Kidney (tissue), 14 donors: ENCODE measurements around the gene TUBG1. TPM values are rescaled to one million over a fixed set of nuclear protein-coding genes. Genes with fewer than 3 reads are reported as not detected.

Experiments used
- DNase-seq, 5 donors: peaks; one replicate each; pipeline ENCODE4 v3.0.0-alpha.2; 2013 to 2020
- FAIRE-seq: peaks from 2 replicates; lab custom pipeline; 2012; peaks lifted over from hg19 to GRCh38; lab: Jason Lieb, UNC
- H3K27ac ChIP-seq, 2 donors: one replicate each; pipeline ENCODE4 v1.7.0; 2013; ENCODE audit warnings: low read depth in 2 of 2, low read length in 2 of 2, inconsistent platforms in 1 of 2
- H3K27me3 ChIP-seq: one replicate; pipeline ENCODE4 v1.7.1; 2013; ENCODE audit warnings: low read length, inconsistent platforms; ENCODE audit not compliant: control insufficient read depth, insufficient read depth
- H3K36me3 ChIP-seq, 3 donors: one replicate each; pipeline versions ENCODE4 v1.7.0 to v1.7.1; 2013; ENCODE audit warnings: low read length in 3 of 3, control low read depth in 1 of 3, inconsistent platforms in 1 of 3; ENCODE audit not compliant: insufficient read depth in 3 of 3, control insufficient read depth in 2 of 3
- H3K4me1 ChIP-seq, 3 donors: one replicate each; pipeline versions ENCODE4 v1.7.0 to v1.7.1; 2013; ENCODE audit warnings: low read length in 3 of 3, inconsistent platforms in 1 of 3, low read depth in 1 of 3; ENCODE audit not compliant: control insufficient read depth in 2 of 3, insufficient read depth in 2 of 3
- H3K4me3 ChIP-seq, 3 donors: one replicate each; pipeline versions ENCODE4 v1.7.0 to v1.8.1; 2013; ENCODE audit warnings: low read length in 3 of 3, control low read depth in 1 of 3, inconsistent platforms in 1 of 3
- H3K9ac ChIP-seq, 3 donors: one replicate each; pipeline versions ENCODE4 v1.7.0 to v1.7.1; 2013; ENCODE audit warnings: low read length in 3 of 3, control low read depth in 1 of 3, inconsistent platforms in 1 of 3
- H3K9me3 ChIP-seq, 3 donors: one replicate each; pipeline versions ENCODE4 v1.7.0 to v1.7.1; 2013; ENCODE audit warnings: low read length in 3 of 3, control low read depth in 1 of 3, inconsistent platforms in 1 of 3; ENCODE audit not compliant: control insufficient read depth in 2 of 3, insufficient read depth in 1 of 3
- intact Hi-C: fragments of 100-400 bp; cut with DNase I; formaldehyde crosslinking; loops from one replicate; pipeline ENCODE4 v1.11.1; 2022
- polyA plus RNA-seq: library from polyadenylated mRNA; stranded (reverse); fragments of 350-450 nt; fragmentation: Illumina TruSeq; extraction: RNeasy Lipid Tissue Mini Kit (QIAGEN cat#74804); gene quantifications from one replicate; pipeline ENCODE4 v1.2.3, GENCODE V29; 2014; ENCODE audit warnings: low read depth, low replicate concordance; ENCODE audit not compliant: insufficient read depth
- total RNA-seq: library from RNA; stranded (reverse); fragmentation: NEBNext Ultra II Directional; extraction: Animal tissue kit (Norgen Biotek cat#: 25700); gene quantifications from one replicate; pipeline ENCODE4 v1.2.1, GENCODE V29; 2021
- TF ChIP-seq, protein P1 (sequence below): IDR thresholded peaks from 3 replicates; pipeline ENCODE4 v1.5.1; 2012; ENCODE audit warnings: mild to moderate bottlenecking, moderate library complexity, borderline replicate concordance; ENCODE audit not compliant: insufficient read depth; ENCODE audit errors: extremely low read depth
- donor health status: control.
- donor health status: control.
- donor health status: control.
- donor health status: control.
- donor health status: control.
- donor health status: DM: yes; HTN: yes; CAD: no.
- donor health status: Normal renal cell carcinoma (clear cell type).

Gene TUBG1
- total and polyA plus RNA-seq, 2 donors from 2014 or later: 33.7 to 61.9 TPM

DNA sequence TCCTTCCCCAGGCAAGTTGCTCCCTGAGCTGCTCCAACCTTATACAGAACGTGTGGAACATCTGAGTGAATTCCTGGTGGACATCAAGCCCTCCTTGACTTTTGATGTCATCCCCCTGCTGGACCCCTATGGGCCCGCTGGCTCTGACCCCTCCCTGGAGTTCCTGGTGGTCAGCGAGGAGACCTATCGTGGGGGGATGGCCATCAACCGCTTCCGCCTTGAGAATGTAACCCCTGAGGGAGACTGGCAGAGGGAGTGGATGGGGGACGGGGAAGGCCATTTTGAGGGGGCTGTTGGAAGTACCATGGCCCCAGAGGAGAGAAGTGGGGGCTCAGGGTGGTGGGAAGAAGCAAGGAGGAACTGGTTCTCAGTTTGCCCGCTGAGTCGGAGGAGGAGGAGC is 45.5 kb upstream of the TUBG1 start:
- intact Hi-C loops: no loop called here
- Histone ChIP-seq H3K9me3 (no peaks in the 10 kb centered on the region), H3K4me3 (peak overlapping the region in 1 of 3 donors; percentile 94), H3K36me3 (peaks cover 6 to 23% (median 15%) of the 10 kb centered on the region in 3 donors), H3K27me3 (no peaks in the 10 kb centered on the region), H3K27ac (peak overlapping the region; percentile 41 to 68), H3K9ac (peak overlapping the region in 1 of 3 donors; percentile 96), H3K4me1 (peaks cover 0 to 43% (median 21%) of the 10 kb centered on the region in 3 donors)
- peak in 2 of 5 donors; percentile 50 to 69 for DNase-seq
- no peak for FAIRE-seq
- TF ChIP-seq, protein P1, sequence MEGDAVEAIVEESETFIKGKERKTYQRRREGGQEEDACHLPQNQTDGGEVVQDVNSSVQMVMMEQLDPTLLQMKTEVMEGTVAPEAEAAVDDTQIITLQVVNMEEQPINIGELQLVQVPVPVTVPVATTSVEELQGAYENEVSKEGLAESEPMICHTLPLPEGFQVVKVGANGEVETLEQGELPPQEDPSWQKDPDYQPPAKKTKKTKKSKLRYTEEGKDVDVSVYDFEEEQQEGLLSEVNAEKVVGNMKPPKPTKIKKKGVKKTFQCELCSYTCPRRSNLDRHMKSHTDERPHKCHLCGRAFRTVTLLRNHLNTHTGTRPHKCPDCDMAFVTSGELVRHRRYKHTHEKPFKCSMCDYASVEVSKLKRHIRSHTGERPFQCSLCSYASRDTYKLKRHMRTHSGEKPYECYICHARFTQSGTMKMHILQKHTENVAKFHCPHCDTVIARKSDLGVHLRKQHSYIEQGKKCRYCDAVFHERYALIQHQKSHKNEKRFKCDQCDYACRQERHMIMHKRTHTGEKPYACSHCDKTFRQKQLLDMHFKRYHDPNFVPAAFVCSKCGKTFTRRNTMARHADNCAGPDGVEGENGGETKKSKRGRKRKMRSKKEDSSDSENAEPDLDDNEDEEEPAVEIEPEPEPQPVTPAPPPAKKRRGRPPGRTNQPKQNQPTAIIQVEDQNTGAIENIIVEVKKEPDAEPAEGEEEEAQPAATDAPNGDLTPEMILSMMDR: no peak

DNA sequence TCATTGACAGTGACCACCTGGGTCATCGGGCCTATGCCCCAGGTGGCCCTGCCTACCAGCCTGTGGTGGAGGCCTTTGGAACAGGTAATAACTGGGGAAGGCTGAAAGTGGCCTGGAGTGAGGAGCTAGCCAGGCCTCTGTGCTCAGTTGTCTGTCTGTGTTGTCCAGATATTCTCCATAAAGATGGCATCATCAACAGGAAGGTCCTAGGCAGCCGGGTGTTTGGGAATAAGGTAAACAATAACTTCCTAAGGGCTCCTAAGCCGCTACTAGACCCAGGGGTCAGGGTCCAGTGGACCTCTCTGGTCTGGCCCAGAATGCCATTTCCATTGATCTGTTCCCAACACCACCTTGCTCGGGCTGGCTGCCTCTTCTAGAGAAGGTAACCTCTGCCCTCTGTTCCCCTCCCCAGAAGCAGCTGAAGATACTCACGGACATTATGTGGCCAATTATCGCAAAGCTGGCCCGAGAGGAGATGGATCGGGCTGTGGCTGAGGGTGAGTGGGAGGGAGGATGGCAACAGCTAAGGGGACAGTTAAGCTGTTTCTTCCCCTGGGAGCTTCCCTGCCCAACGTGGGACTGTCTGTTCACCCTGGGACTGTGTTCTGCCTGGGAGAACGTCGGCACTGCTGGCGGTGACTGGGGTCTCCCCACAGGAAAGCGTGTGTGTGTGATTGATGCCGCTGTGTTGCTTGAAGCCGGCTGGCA is 44.5 kb upstream of the TUBG1 start:
- intact Hi-C loops: no loop called here
- Histone ChIP-seq H3K9ac (peak overlapping the region in 1 of 3 donors; percentile 96), H3K27ac (no peak overlapping the region), H3K9me3 (no peaks in the 10 kb centered on the region), H3K4me1 (peaks cover 0 to 43% (median 21%) of the 10 kb centered on the region in 3 donors), H3K4me3 (no peak overlapping the region), H3K27me3 (no peaks in the 10 kb centered on the region), H3K36me3 (peaks cover 6 to 33% (median 23%) of the 10 kb centered on the region in 3 donors)
- TF ChIP-seq, protein P1: no peak
- DNase-seq: peak in 1 of 5 donors; percentile 69
- no peak for FAIRE-seq

DNA sequence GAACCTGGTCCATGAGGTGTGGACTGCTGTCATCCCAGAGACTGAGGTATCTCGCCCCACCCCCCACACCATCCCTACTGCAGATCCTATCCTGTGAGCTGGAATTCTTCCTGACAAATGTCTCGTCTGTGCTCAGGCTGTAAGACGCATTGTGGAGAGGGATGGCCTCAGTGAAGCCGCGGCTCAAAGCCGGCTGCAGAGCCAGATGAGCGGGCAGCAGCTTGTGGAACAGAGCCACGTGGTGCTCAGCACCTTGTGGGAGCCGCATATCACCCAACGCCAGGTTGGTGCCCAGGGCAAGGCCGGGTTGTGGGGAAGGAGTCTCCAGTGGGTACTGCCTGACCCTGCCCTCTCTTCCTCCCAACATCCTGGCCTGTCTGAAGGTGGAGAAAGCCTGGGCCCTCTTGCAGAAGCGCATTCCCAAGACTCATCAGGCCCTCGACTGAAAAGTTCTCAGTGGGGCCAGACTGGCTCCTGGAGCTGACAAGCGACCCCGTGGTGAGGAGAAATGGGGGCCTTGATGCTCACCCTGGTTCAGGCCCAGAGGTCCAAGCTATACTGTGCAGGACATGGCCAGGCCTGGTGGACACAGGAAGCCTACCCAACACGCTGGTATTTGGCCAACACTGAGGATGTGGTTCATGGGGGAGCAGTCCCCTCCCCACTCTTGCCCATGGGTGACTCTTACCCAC is 43.8 kb upstream of the TUBG1 start:
- H3K4me1 ChIP-seq: peaks cover 0 to 43% (median 21%) of the 10 kb centered on the region in 3 donors
- peak overlapping the region in 1 of 2 donors; percentile 86 for H3K27ac ChIP-seq
- intact Hi-C loops: no loop called here
- no peaks in the 10 kb centered on the region for H3K9me3 ChIP-seq
- FAIRE-seq (no peak), DNase-seq (peak in 1 of 5 donors; percentile 70)
- TF ChIP-seq, protein P1: no peak
- H3K9ac ChIP-seq: peak overlapping the region in 1 of 3 donors; percentile 23
- no peaks in the 10 kb centered on the region for H3K27me3 ChIP-seq
- peaks cover 6 to 37% (median 26%) of the 10 kb centered on the region in 3 donors for H3K36me3 ChIP-seq
- peak overlapping the region in 1 of 3 donors; percentile 6 for H3K4me3 ChIP-seq
